Peyer's patch (tissue), 4 donors: ENCODE results near the gene ZNF526.

ENCODE experiments used
- POLR2A ChIP-seq, 2 donors: fragments of 450-650 bp; IDR thresholded peaks; one replicate each; pipeline ENCODE4 v1.5.1; 2017; ENCODE audit warnings: antibody characterized with exemption in 2 of 2, mild to moderate bottlenecking in 2 of 2, moderate library complexity in 2 of 2
- TF ChIP-seq, protein P1 (sequence below), 6 experiments: fragments of 450-650 bp in 4 of 6; fragments of 200-600 bp in 2 of 6; sonication (generic) in 1 of 6; IDR thresholded peaks; one replicate each; pipeline ENCODE4 v1.5.1; 2017 to 2019; ENCODE audit warnings: antibody characterized with exemption in 6 of 6, mild to moderate bottlenecking in 3 of 6, moderate library complexity in 1 of 6

DNA sequence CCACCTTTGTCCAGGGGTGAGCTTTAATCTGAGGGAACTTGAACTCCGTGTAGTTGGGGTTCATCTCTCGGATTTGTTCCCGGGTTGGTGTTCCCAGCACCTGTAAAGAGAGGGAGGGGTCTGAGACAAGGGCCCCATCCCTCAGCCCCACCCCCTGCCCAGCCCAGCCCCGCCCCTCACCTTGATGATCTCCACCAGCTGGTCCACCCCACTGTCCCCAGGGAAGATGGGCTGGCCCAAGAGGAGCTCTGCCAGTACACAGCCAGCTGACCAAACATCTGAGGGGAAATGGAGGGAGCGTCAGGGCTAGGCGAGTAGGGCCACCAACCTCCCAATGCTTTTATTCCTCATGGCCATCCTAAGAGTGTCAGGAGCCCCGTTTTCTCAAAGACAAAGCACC lies 13.0 kb downstream of the ZNF526 start:
- TF ChIP-seq, protein P1, sequence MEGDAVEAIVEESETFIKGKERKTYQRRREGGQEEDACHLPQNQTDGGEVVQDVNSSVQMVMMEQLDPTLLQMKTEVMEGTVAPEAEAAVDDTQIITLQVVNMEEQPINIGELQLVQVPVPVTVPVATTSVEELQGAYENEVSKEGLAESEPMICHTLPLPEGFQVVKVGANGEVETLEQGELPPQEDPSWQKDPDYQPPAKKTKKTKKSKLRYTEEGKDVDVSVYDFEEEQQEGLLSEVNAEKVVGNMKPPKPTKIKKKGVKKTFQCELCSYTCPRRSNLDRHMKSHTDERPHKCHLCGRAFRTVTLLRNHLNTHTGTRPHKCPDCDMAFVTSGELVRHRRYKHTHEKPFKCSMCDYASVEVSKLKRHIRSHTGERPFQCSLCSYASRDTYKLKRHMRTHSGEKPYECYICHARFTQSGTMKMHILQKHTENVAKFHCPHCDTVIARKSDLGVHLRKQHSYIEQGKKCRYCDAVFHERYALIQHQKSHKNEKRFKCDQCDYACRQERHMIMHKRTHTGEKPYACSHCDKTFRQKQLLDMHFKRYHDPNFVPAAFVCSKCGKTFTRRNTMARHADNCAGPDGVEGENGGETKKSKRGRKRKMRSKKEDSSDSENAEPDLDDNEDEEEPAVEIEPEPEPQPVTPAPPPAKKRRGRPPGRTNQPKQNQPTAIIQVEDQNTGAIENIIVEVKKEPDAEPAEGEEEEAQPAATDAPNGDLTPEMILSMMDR (IDR thresholded peaks at IDR 0.05): no peak
- TF ChIP-seq POLR2A (IDR thresholded peaks at IDR 0.05): no peak
